Keratinocyte (primary cell): Measurements from ENCODE around the gene ANKRD7.

Experiments used
- EZH2 ChIP-seq: IDR thresholded peaks from one replicate; pipeline ENCODE4 v1.6.1; 2012; ENCODE audit warnings: inconsistent platforms, mild to moderate bottlenecking, low read length, moderate library complexity
- TF ChIP-seq, protein P1 (sequence below), 3 experiments: IDR thresholded peaks in 1 of 3; conservative IDR thresholded peaks in 1 of 3; optimal IDR thresholded peaks in 1 of 3; 2 replicates in 2 of 3; 3 replicates in 1 of 3; pipeline versions ENCODE3 to v1.5.1; 2011; ENCODE audit warnings: low read length in 3 of 3, mild to moderate bottlenecking in 3 of 3, moderate library complexity in 2 of 3, control low read depth in 1 of 3, inconsistent platforms in 1 of 3; ENCODE audit not compliant: insufficient read depth in 2 of 3; ENCODE audit errors: extremely low read depth in 1 of 3

DNA sequence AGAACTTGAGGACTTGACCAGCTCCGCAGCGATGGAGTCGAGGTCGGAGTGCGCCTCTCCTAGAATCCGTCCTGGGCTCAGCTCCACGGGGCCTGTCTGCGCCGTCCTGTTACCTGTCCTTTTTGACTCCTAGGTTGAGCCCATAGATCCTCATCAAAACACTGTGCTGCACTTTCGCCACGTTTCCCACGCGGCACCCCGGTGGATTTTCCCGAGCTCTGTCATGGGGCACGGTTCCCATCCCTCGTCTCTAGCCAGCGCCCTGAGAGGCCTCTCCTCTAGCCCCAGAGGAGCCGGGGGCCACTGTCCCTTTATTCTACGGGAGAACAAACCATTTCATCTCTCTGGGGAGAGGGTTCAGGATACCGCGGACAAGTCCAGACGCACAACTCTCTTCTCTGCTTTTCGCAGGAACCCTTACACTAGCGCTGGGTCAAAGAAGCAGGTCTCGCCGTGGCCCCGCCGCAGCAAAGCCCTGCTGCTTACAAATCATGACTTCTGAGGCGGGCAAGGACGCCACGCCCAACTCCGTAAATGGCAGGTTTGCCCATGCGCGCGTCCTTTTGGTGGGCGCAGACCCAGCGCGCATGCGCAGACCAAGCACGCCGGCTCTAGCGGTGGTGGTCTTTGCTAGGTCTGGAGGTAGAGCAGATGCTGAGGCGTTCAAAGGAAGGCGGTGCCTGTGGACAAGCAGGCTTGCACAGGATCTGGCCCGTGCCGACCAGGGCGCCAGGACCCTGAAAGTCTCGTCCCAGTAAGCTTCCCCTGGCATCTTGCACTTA, 10.3 kb upstream of the ANKRD7 start:
- TF ChIP-seq, protein P1, sequence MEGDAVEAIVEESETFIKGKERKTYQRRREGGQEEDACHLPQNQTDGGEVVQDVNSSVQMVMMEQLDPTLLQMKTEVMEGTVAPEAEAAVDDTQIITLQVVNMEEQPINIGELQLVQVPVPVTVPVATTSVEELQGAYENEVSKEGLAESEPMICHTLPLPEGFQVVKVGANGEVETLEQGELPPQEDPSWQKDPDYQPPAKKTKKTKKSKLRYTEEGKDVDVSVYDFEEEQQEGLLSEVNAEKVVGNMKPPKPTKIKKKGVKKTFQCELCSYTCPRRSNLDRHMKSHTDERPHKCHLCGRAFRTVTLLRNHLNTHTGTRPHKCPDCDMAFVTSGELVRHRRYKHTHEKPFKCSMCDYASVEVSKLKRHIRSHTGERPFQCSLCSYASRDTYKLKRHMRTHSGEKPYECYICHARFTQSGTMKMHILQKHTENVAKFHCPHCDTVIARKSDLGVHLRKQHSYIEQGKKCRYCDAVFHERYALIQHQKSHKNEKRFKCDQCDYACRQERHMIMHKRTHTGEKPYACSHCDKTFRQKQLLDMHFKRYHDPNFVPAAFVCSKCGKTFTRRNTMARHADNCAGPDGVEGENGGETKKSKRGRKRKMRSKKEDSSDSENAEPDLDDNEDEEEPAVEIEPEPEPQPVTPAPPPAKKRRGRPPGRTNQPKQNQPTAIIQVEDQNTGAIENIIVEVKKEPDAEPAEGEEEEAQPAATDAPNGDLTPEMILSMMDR (optimal IDR thresholded peaks at IDR 0.05 in 1 of 3, IDR thresholded peaks at IDR 0.05 in 1 of 3, conservative IDR thresholded peaks at IDR 0.05 in 1 of 3; ENCODE audit: extremely low read depth in 1 of 3, insufficient read depth in 2 of 3, low read length in 3 of 3), result no peak
- TF ChIP-seq EZH2, result no peak
